Heart right ventricle (tissue), 16 donors: ENCODE measurements around the gene TMEM186. TPM values are rescaled to one million over a fixed set of nuclear protein-coding genes. Genes with fewer than 3 reads are reported as not detected.
"Not testable (repeated sequence)": the region's sequence is repeated elsewhere in the genome, so short reads cannot be mapped to it uniquely, and the experiment has no call there.

Experiments used
- ATAC-seq, 8 donors: fragments of 200-7000 bp; cut with Tn5 transposase; one replicate each; pipeline ENCODE4 v1.9.1; 2020; ENCODE audit warnings: mild to moderate bottlenecking in 8 of 8, moderate library complexity in 8 of 8, moderate number of reproducible peaks in 1 of 8
- DNase-seq, 2 donors: peaks; one replicate each; pipeline ENCODE4 v3.0.0-alpha.2; 2020
- H3K27ac ChIP-seq, 10 donors: fragments of 200-600 bp; sonication (generic) in 2 of 10; one replicate each; pipeline versions ENCODE4 v1.5.0 to v1.8.0; 2020 to 2022; ENCODE audit warnings: mild to moderate bottlenecking in 3 of 10
- H3K27me3 ChIP-seq, 7 donors: fragments of 200-600 bp; one replicate each; pipeline ENCODE4 v1.8.0; 2021 to 2022; ENCODE audit warnings: mild to moderate bottlenecking in 2 of 7
- H3K36me3 ChIP-seq, 9 donors: fragments of 200-600 bp; sonication (generic) in 1 of 9; one replicate each; pipeline versions ENCODE4 v1.5.0 to v1.8.0; 2020 to 2022; ENCODE audit warnings: mild to moderate bottlenecking in 2 of 9
- H3K4me1 ChIP-seq, 9 donors: fragments of 200-600 bp; sonication (generic) in 1 of 9; one replicate each; pipeline versions ENCODE4 v1.5.0 to v1.8.0; 2020 to 2022; ENCODE audit warnings: mild to moderate bottlenecking in 4 of 9
- H3K4me3 ChIP-seq, 10 donors: fragments of 200-600 bp; sonication (generic) in 2 of 10; one replicate each; pipeline versions ENCODE4 v1.5.0 to v1.8.0; 2020 to 2022; ENCODE audit warnings: mild to moderate bottlenecking in 7 of 10, moderate library complexity in 2 of 10
- H3K9me3 ChIP-seq, 11 donors: fragments of 200-600 bp in 10 of 11; sonication (generic) in 2 of 11; one replicate each; pipeline versions ENCODE4 v1.5.0 to v1.8.0; 2013 to 2022; ENCODE audit warnings: mild to moderate bottlenecking in 2 of 11, control low read depth in 1 of 11, moderate library complexity in 1 of 11
- WGBS, 2 donors: extraction: QIAGEN DNeasy Blood & Tissue Kit; methylation state at CpG; one replicate each; pipeline ENCODE4 v1.1.7; 2013; ENCODE audit warnings: inconsistent platforms in 1 of 2; 5-methylcytosine and 5-hydroxymethylcytosine counted together
- intact Hi-C, 10 donors: fragments of 100-400 bp; cut with DNase I; formaldehyde crosslinking; loops; one replicate each; pipeline versions ENCODE4 v1.11.1 to v1.14.2; 2022
- polyA plus RNA-seq, 2 donors: library from polyadenylated mRNA; stranded (reverse); fragments of 200-250 nt; gene quantifications; one replicate each; pipeline ENCODE4 v1.2.3, GENCODE V29; 2013
- total RNA-seq, 10 donors: library from RNA; stranded (reverse); fragmentation: NEBNext Ultra II Directional in 3 of 10; extraction: Animal tissue kit (Norgen Biotek cat#: 25700) in 3 of 10; gene quantifications; one replicate each; pipeline versions ENCODE4 v1.2.1 to v1.2.4, GENCODE V29; 2021 to 2023
- TF ChIP-seq, protein P1 (sequence below), 9 donors: fragments of 200-600 bp; sonication (generic) in 2 of 9; IDR thresholded peaks; one replicate each; pipeline versions ENCODE4 v1.5.0 to v1.8.0; 2021 to 2022; ENCODE audit warnings: antibody characterized with exemption in 9 of 9, mild to moderate bottlenecking in 5 of 9, moderate library complexity in 1 of 9
- donor health status: Arrhythmogenic right ventricular cardiomyopathy.
- donor health status: ischemic (EF 13 %, LVEDD 7.1; RV severe dilation, severe dysfunction).
- donor health status: healthy with polysubstance abuse.
- donor health status: DM: no; HTN: yes; CAD: no.
- donor health status: DM: no; HTN: no; CAD: no.
- donor health status: ischemic (EF 25% LVEDD 6.9; RV normal size, moderate dysfunction).
- donor health status: ischemic (EF 25% LVEDD 5.7; RV mildly dilated, moderate dysfunction).
- donor health status: healthy.
- donor health status: DM: yes; HTN: yes; CAD: no.
- donor health status: Ischemic cardiomyopathy.
- donor health status: ischemic (EF 35%, LVEDD 5.7; RV mildly dilated, moderate dysfunction).
- donor health status: nonischemic (EF 11% LVEDD 7.7; RV severe dilation, severe dysfunction).
- donor health status: DM: yes; HTN: yes; CAD: no.
- donor health status: PGD.
- donor health status: ischemic (EF 29% LVEDD 5.4; RV normal size, mild dysfunction).
- donor health status: nonischemic (EF 23%, LVEDD 6.1; RV moderate dilation, normal function).

Gene TMEM186
- total and polyA plus RNA-seq, 12 donors, result 7.5 to 15.1 (median 13.9) TPM

DNA sequence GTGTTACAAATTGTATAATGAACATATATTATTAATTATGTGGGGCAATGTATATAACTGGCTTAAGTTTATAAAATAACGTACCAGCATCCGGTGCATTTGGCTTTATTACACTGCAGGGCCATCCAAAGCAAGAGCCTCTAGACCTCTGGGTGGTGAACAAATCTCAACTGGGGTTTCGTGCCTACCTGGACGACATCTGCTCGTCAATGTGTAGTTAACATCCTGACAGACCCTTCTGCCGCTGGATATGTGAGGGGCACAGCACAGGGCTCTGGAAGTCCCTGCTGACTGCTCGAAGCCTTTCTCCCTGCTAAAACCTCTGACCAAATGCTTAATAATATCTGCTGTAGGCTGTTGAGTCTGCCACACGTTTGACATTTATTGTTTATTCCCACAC lies 2.3 kb downstream of the TMEM186 start:
- no peak overlapping the region for H3K4me3 ChIP-seq
- H3K36me3 ChIP-seq, result peaks cover 0 to 14% (median 0%) of the 10 kb centered on the region in 9 donors
- H3K27me3 ChIP-seq, result no peaks in the 10 kb centered on the region
- intact Hi-C loops, result loop anchor here in 8 of 10 donors (5.0 to 10.0 kb wide), 9 partner anchors 72 to 230 kb away; partner anchors contain the start of genes ABAT (in 3 of the 8), CARHSP1 (in 3 of the 8) and LITAFD (in 2 of the 8)
- no peak for ATAC-seq
- no peaks in the 10 kb centered on the region for H3K9me3 ChIP-seq
- 91 to 92% methylated on average over 8 of the region's 8 CpGs for WGBS, 2 donors
- no peak overlapping the region for H3K27ac ChIP-seq
- peaks cover 9 to 34% (median 29%) of the 10 kb centered on the region in 9 donors for H3K4me1 ChIP-seq
- DNase-seq, result no peak
- TF ChIP-seq, protein P1, sequence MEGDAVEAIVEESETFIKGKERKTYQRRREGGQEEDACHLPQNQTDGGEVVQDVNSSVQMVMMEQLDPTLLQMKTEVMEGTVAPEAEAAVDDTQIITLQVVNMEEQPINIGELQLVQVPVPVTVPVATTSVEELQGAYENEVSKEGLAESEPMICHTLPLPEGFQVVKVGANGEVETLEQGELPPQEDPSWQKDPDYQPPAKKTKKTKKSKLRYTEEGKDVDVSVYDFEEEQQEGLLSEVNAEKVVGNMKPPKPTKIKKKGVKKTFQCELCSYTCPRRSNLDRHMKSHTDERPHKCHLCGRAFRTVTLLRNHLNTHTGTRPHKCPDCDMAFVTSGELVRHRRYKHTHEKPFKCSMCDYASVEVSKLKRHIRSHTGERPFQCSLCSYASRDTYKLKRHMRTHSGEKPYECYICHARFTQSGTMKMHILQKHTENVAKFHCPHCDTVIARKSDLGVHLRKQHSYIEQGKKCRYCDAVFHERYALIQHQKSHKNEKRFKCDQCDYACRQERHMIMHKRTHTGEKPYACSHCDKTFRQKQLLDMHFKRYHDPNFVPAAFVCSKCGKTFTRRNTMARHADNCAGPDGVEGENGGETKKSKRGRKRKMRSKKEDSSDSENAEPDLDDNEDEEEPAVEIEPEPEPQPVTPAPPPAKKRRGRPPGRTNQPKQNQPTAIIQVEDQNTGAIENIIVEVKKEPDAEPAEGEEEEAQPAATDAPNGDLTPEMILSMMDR (IDR thresholded peaks at IDR 0.05), result peak in 1 of 9 donors; percentile 30

- no peaks in the 10 kb centered on the region for H3K9me3 ChIP-seq
- H3K36me3 ChIP-seq, result no peaks in the 10 kb centered on the region
- TF ChIP-seq, protein P1 (IDR thresholded peaks at IDR 0.05), result no peak
- intact Hi-C loops, result loop anchor here in 1 of 10 donors (10.0 kb wide), 1 partner anchor 214 kb away; no protein-coding TSS in a partner anchor
- H3K4me3 ChIP-seq, result no peak overlapping the region
- no peaks in the 10 kb centered on the region for H3K4me1 ChIP-seq
- no peaks in the 10 kb centered on the region for H3K27me3 ChIP-seq
- ATAC-seq (no peak), DNase-seq (no peak)
- 89 to 90% methylated on average over 8 of the region's 8 CpGs for WGBS, 2 donors
- no peak overlapping the region for H3K27ac ChIP-seq
These were observed 8.8 kb downstream of the TMEM186 start for GRCh38 chr16:8788578-8789172.

DNA sequence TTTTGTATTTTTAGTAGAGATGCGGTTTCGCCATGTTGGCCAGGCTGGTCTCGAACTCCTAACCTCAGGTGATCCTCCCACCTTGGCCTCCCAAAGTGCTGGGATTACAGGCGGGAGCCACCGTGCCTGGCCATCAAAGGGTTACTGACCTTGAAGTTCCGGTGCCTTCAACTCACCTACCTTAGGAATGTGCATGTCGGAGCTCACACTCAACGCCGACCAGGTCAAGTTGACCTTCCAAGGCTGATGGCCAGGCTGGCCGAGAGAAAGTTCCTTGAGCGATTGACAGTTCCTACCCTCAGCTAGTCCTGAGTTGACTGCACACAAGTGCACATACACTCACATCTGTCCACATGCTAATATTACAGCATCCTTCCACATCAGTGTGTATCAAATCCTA lies 11.1 kb downstream of the TMEM186 start:
- H3K4me3 ChIP-seq, H3K36me3 ChIP-seq, H3K27me3 ChIP-seq, H3K4me1 ChIP-seq, H3K27ac ChIP-seq, ATAC-seq, DNase-seq, H3K9me3 ChIP-seq: not testable (repeated sequence)
- WGBS, 2 donors, result 71 to 79% methylated on average over 11 of the region's 11 CpGs
- intact Hi-C loops, result loop anchor here in 2 of 10 donors (2.0 to 10.0 kb wide), 2 partner anchors 78 to 212 kb away; no protein-coding TSS in a partner anchor

DNA sequence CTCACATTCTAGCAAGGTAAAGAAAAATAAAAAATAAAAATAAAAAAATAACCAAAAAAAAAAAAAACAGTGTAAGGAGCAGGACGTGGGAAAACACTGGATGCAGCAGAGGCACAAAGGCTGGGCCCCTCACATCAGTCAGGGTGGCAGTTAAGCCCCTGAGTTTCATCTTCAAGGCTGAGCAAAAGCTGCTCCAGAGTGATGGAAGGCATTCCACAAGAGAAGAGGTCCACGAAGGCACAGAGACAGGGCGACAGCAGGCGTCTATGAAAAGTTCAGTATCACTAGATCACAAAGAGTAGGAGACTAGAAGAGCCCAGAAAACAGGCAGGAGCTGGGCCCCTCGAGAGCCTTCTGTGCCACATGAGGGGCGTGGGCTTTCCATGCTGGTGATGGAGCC lies 12.0 kb downstream of the TMEM186 start:
- ATAC-seq (no peak), DNase-seq (no peak)
- Histone ChIP-seq H3K27me3 (no peaks in the 10 kb centered on the region), H3K9me3 (no peaks in the 10 kb centered on the region), H3K4me3 (no peak overlapping the region), H3K36me3 (no peaks in the 10 kb centered on the region), H3K4me1 (no peaks in the 10 kb centered on the region), H3K27ac (no peak overlapping the region)
- 85 to 91% methylated on average over 6 of the region's 6 CpGs for WGBS, 2 donors
- TF ChIP-seq, protein P1 (IDR thresholded peaks at IDR 0.05), result no peak
- intact Hi-C loops, result loop anchor here in 1 of 10 donors (10.0 kb wide), 1 partner anchor 211 kb away; no protein-coding TSS in a partner anchor

DNA sequence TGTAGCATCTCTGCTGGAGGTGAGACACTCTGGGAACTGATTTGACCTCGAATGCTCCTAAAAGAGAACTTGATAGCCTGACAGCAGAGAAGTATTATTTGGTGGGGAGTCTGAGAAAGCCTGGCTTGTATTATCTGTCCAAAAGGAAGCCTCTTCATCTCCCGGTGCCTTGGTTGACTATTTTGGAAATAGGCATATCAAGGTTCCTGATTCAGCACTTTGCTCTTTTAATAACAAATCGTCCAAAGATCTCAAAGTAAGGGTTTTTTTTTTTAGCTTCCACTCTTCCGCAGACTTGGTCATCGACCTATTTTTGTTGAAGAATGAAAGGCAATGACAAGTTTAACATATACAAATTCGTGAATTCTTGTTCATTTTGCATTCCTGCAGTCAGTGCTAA lies 14.8 kb downstream of the TMEM186 start:
- Histone ChIP-seq H3K4me1 (no peaks in the 10 kb centered on the region), H3K27me3 (no peaks in the 10 kb centered on the region), H3K27ac (no peak overlapping the region), H3K9me3 (no peaks in the 10 kb centered on the region), H3K36me3 (peaks cover 0 to 21% (median 0%) of the 10 kb centered on the region in 9 donors), H3K4me3 (no peak overlapping the region)
- TF ChIP-seq, protein P1 (IDR thresholded peaks at IDR 0.05), result no peak
- 61 to 68% methylated on average over 6 of the region's 6 CpGs for WGBS, 2 donors
- no peak for DNase-seq
- ATAC-seq, result no peak
- intact Hi-C loops, result loop anchor here in 1 of 10 donors (10.0 kb wide), 1 partner anchor 208 kb away; no protein-coding TSS in a partner anchor
